Naive B cell (primary cell): ENCODE measurements around the gene DNAH6. TPM values are rescaled to one million over a fixed set of nuclear protein-coding genes. Genes with fewer than 3 reads are reported as not detected.
A peak's percentile ranks its signal among the peaks of the same experiment; 100 is the strongest.

Experiments
- ATAC-seq, 2 donors: fragments of 150-1000 bp; cut with Tn5 transposase; 2 replicates each; pipeline ENCODE4 v1.10.0; 2021; ENCODE audit warnings: low read depth in 2 of 2, mild to moderate bottlenecking in 2 of 2, moderate library complexity in 2 of 2
- DNase-seq: peaks from one replicate; pipeline ENCODE4 v3.0.0; 2022
- H3K27ac Mint-ChIP-seq, 6 donors: one replicate each; pipeline ENCODE4 v1.8.0; 2020 to 2022; ENCODE audit warnings: mild to moderate bottlenecking in 6 of 6, mixed read lengths in 6 of 6, moderate library complexity in 5 of 6, inconsistent platforms in 2 of 6
- H3K27me3 Mint-ChIP-seq, 3 donors: one replicate each; pipeline ENCODE4 v1.8.0; 2021 to 2022; ENCODE audit warnings: mixed read lengths in 3 of 3, mild to moderate bottlenecking in 1 of 3
- H3K36me3 Mint-ChIP-seq, 2 donors: one replicate each; pipeline ENCODE4 v1.8.0; 2020 to 2022; ENCODE audit warnings: mixed read lengths in 2 of 2, inconsistent platforms in 1 of 2, mild to moderate bottlenecking in 1 of 2
- H3K4me1 Mint-ChIP-seq, 3 donors: one replicate each; pipeline ENCODE4 v1.8.0; 2020 to 2022; ENCODE audit warnings: mixed read lengths in 3 of 3, inconsistent platforms in 1 of 3, mild to moderate bottlenecking in 1 of 3, moderate library complexity in 1 of 3
- H3K4me3 Mint-ChIP-seq, 8 donors: one replicate each; pipeline ENCODE4 v1.8.0; 2020 to 2022; ENCODE audit warnings: mild to moderate bottlenecking in 8 of 8, mixed read lengths in 8 of 8, moderate library complexity in 8 of 8, inconsistent platforms in 2 of 8
- H3K9me3 Mint-ChIP-seq, 7 donors: one replicate each; pipeline ENCODE4 v1.8.0; 2020 to 2022; ENCODE audit warnings: mixed read lengths in 7 of 7, mild to moderate bottlenecking in 5 of 7, inconsistent platforms in 2 of 7, moderate library complexity in 1 of 7
- polyA plus RNA-seq, 6 donors: library from polyadenylated mRNA; unstranded; fragments of 300-500 nt; fragmentation: Illumina TruSeq; gene quantifications; one replicate each; pipeline ENCODE4 v1.2.3, GENCODE V29; 2021; ENCODE audit warnings: low read depth in 6 of 6

The DNAH6 gene
- polyA plus RNA-seq, 6 donors from 2014 or later, result 0.23 to 0.69 (median 0.60) TPM; not detected in 2

GRCh38 chr2:84649058-84649457 lies 132.8 kb downstream of the DNAH6 start:
- ATAC-seq, result no peak
- no peak for DNase-seq
- Mint-ChIP-seq H3K4me1 (no peaks in the 10 kb centered on the region), H3K9me3 (peaks cover 0 to 4% (median 0%) of the 10 kb centered on the region in 7 donors), H3K4me3 (no peak overlapping the region), H3K27me3 (peaks cover 0 to 9% (median 9%) of the 10 kb centered on the region in 3 donors), H3K36me3 (no peaks in the 10 kb centered on the region), H3K27ac (no peak overlapping the region)

DNA sequence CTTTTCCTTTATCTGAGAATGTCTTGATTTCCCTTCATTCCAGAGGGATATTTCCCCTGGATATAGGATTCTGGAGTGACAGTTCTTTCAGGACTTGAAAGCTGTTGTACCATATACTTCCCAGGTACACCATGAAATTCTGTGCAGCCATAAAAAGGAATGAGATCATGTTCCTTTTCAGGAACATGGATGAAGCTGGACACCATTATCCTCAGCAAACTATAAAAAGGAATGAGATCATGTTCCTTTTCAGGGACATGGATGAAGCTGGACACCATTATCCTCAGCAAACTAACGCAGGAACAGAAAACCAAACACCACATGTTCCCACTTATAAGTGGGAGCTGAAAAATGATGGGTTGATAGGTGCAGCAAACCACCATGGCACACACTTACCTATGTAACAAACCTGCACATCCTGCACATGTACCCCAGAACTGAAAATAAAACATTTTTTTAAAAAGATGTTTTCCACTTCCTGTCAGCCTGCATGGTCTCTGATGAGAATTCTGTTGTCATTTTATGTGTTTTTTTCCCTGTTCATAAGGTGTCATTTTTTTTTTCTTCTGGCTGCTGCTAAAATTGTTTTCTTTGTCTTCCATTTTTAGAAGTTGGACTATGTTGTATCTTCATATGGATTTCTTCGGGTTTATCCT lies 133.3 kb downstream of the DNAH6 start:
- Mint-ChIP-seq H3K4me3 (no peak overlapping the region), H3K27me3 (peaks cover 0 to 8% (median 6%) of the 10 kb centered on the region in 3 donors), H3K9me3 (peaks cover 0 to 4% (median 0%) of the 10 kb centered on the region in 7 donors), H3K27ac (no peak overlapping the region), H3K36me3 (no peaks in the 10 kb centered on the region), H3K4me1 (no peaks in the 10 kb centered on the region)
- DNase-seq (no peak), ATAC-seq (no peak)

DNA sequence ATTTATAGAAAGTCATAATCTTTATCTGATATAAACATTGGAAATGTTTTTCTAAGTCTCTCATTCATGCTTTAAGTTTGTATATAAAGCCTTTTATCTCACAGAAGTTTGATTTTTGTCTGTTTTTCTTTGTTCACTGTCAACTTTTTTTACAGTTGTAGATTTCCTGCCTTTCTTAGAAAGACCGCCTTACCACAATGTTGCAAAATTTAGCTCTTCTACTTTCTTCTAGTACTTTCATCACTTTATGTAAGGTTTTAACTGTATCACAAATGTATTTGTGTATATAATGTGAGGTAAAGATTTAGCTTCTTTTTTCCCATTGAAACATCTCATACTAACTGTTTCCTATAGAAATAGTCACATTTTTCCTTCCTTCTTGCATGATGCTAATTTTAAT lies 136.1 kb downstream of the DNAH6 start:
- Mint-ChIP-seq H3K4me3 (no peak overlapping the region), H3K36me3 (no peaks in the 10 kb centered on the region), H3K4me1 (no peaks in the 10 kb centered on the region), H3K9me3 (no peaks in the 10 kb centered on the region), H3K27me3 (peaks cover 0 to 16% (median 12%) of the 10 kb centered on the region in 3 donors), H3K27ac (no peak overlapping the region)
- ATAC-seq (no peak), DNase-seq (no peak)

DNA sequence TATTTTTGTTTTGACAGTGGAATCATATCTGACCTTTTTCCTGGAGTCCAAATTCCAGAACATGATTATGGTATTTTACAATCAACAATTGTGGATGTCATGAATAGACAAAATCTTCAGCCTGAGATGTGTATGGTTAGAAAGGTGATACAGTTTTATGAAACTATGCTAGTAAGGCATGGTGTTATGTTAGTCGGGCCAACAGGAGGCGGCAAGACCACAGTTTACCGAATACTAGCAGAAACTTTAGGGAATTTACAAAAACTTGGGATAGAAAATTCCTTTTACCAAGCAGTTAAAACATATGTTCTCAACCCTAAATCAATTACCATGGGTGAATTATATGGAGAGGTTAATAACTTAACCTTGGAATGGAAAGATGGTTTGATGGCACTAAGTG lies 137.0 kb downstream of the DNAH6 start:
- peaks cover 0 to 16% (median 12%) of the 10 kb centered on the region in 3 donors for H3K27me3 Mint-ChIP-seq

DNA sequence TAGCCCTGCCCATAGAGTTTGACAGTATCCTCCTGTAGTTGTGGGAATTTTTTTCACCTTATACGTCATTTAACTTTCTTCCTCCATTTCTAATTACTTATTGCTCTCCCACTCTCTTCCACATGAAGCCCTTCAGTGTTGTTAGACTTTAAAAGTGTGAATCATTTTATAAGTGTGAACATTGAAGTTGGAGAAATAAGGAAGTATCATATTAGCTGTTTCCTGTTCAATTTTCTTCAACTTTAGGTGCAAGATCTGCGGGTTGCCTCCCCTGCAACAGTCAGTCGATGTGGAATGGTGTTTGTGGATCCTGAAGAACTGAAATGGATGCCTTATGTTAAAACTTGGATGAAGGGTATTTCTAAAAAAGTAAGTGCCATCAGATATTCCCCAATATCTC lies 138.1 kb downstream of the DNAH6 start:
- no peaks in the 10 kb centered on the region for H3K36me3 Mint-ChIP-seq
- H3K27me3 Mint-ChIP-seq, result peaks cover 0 to 16% (median 12%) of the 10 kb centered on the region in 3 donors
- no peak overlapping the region for H3K4me3 Mint-ChIP-seq
- no peaks in the 10 kb centered on the region for H3K4me1 Mint-ChIP-seq
- ATAC-seq, result no peak
- no peak for DNase-seq
- H3K27ac Mint-ChIP-seq, result no peak overlapping the region
- H3K9me3 Mint-ChIP-seq, result no peaks in the 10 kb centered on the region

More for the DNA sequence above, 137.0 kb downstream of the DNAH6 start:
- Mint-ChIP-seq H3K4me1 (no peaks in the 10 kb centered on the region), H3K4me3 (no peak overlapping the region), H3K9me3 (no peaks in the 10 kb centered on the region), H3K27ac (no peak overlapping the region), H3K36me3 (no peaks in the 10 kb centered on the region)
- ATAC-seq, result no peak
- DNase-seq, result no peak

DNA sequence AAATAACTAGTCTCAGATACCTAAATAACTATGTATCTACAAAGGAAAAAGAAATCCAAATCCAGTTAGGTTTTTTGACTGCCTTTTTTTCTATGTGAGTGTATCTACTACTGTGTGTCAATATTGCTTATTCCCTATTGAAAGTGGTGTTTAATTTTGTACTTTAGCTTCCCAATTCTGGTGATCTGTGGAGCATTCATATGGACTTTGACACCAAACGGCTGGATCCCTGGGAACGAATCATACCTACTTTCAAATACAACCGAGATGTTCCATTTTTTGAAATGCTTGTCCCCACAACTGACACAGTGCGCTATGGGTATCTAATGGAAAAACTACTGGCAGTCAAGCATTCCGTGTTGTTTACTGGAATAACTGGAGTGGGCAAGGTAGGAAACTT lies 152.8 kb downstream of the DNAH6 start:
- no peaks in the 10 kb centered on the region for H3K4me1 Mint-ChIP-seq
- H3K9me3 Mint-ChIP-seq, result peaks cover 0 to 6% (median 0%) of the 10 kb centered on the region in 7 donors
- no peaks in the 10 kb centered on the region for H3K36me3 Mint-ChIP-seq

DNA sequence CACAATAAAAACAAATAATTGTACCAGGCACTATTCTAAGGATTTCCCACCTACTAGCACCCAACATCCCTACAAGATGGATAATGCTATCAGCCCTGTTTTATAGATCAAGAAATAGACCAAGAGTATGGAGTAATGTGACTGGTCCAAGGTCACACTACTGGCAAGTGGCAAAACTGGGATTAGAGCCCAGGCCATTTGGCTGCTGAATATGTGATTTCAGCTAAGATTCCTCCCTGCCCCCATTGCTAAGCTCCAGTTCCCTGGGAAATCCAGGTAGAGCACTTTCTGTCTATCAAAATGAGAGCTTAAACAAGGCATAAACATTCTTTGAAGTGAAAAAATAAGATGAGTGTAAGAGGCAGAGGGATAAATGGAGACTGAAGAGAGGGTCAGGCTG lies 157.8 kb downstream of the DNAH6 start:
- Mint-ChIP-seq H3K27me3 (peaks cover 0 to 20% (median 0%) of the 10 kb centered on the region in 3 donors), H3K4me1 (no peaks in the 10 kb centered on the region)

More for the DNA sequence above, 152.8 kb downstream of the DNAH6 start:
- peak overlapping the region in 1 of 6 donors; percentile 3 for H3K27ac Mint-ChIP-seq
- no peak overlapping the region for H3K4me3 Mint-ChIP-seq
- no peak for DNase-seq
- peaks cover 0 to 13% (median 12%) of the 10 kb centered on the region in 3 donors for H3K27me3 Mint-ChIP-seq
- no peak for ATAC-seq

DNA sequence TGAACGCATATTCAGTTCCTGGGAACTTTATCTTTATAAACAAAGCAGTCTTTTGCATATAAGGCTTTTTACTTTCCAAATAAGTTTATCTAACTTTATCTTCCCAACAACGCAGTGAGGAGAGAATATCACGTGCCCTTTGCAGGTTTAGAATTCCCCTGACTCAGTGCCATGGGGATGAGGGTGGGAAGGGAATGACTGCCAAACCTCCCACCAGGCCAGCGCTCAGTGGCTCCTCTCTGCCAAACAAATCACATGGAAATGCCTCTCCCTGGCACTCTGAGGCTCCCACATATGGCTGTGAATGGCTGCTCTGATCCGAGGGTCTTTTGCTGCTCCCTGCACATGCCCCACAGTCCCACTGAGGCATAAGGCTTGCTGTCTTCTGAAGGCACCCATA lies 158.3 kb downstream of the DNAH6 start:
- DNase-seq (no peak), ATAC-seq (no peak)
- no peak overlapping the region for H3K4me3 Mint-ChIP-seq
- no peaks in the 10 kb centered on the region for H3K9me3 Mint-ChIP-seq
- H3K27ac Mint-ChIP-seq, result no peak overlapping the region
- no peaks in the 10 kb centered on the region for H3K36me3 Mint-ChIP-seq
- no peaks in the 10 kb centered on the region for H3K4me1 Mint-ChIP-seq
- H3K27me3 Mint-ChIP-seq, result peaks cover 0 to 20% (median 0%) of the 10 kb centered on the region in 3 donors

More for the DNA sequence above, 157.8 kb downstream of the DNAH6 start:
- Mint-ChIP-seq H3K27ac (no peak overlapping the region), H3K9me3 (no peaks in the 10 kb centered on the region), H3K36me3 (no peaks in the 10 kb centered on the region), H3K4me3 (no peak overlapping the region)
- ATAC-seq, result no peak
- DNase-seq, result no peak

DNA sequence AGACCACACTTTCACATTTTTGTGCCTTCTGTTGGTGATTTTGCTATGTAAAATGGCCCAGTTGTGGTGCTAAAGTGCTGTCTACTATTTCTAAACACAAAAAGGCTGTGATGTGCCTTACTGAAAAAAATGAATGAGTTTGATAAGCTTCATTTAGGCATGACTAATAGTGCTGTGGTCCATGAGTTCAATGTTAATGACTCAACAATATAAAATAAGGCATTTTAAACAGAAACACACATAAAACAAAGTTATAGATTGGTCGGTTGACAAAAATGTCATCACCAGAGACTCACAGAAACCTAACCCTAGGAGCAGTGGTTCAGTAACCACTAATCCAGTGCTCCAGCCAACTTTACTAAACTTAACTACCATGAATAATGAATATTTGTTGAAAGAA lies 160.0 kb downstream of the DNAH6 start:
- no peaks in the 10 kb centered on the region for H3K4me1 Mint-ChIP-seq
- H3K27ac Mint-ChIP-seq, result no peak overlapping the region
- ATAC-seq (no peak), DNase-seq (no peak)
- H3K4me3 Mint-ChIP-seq, result no peak overlapping the region
- H3K9me3 Mint-ChIP-seq, result no peaks in the 10 kb centered on the region
- H3K27me3 Mint-ChIP-seq, result peaks cover 0 to 20% (median 0%) of the 10 kb centered on the region in 3 donors
- no peaks in the 10 kb centered on the region for H3K36me3 Mint-ChIP-seq

GRCh38 chr2:84678214-84678613 lies 161.9 kb downstream of the DNAH6 start:
- Mint-ChIP-seq H3K27ac (no peak overlapping the region), H3K4me3 (no peak overlapping the region), H3K4me1 (no peaks in the 10 kb centered on the region), H3K36me3 (no peaks in the 10 kb centered on the region), H3K9me3 (no peaks in the 10 kb centered on the region), H3K27me3 (peaks cover 0 to 19% (median 6%) of the 10 kb centered on the region in 3 donors)
- no peak for DNase-seq
- ATAC-seq, result no peak

DNA sequence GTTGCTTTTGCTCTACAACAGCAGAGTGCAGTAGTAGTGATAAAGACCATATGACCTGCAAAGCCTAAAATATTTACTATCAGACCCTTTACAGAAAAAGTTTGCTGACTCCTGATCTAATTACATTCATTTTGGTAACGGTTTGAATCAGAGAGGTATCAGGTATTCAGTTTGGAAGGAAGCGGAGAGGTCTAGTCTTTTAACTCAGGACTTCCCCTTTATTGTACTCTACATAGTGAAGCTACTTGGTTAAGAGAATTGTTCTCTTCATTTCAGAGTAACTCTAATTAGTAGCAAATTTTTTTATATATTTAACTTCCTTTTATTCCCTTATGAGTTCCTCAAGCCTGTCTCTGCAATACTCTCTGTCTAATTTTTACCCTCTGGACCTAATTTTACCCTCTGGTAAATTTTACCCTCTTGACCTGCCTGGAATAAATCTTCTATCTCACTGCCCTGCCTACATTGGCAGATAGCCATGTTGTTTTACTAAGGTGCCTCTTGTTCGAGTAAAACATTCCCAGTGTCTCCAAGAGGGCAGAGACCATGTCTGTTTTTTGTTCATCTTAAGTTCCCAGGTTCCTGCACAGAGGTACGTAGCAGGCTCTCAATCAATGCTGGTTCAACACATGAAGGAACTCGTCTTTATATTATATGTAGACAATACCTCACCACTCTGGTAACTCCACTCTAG lies 170.6 kb downstream of the DNAH6 start:
- ATAC-seq (no peak), DNase-seq (no peak)
- Mint-ChIP-seq H3K9me3 (no peaks in the 10 kb centered on the region), H3K36me3 (no peaks in the 10 kb centered on the region), H3K4me1 (no peaks in the 10 kb centered on the region), H3K27me3 (peaks cover 0 to 9% (median 6%) of the 10 kb centered on the region in 3 donors), H3K4me3 (no peak overlapping the region), H3K27ac (peak overlapping the region in 1 of 6 donors; percentile 13)

- H3K36me3 Mint-ChIP-seq, result no peaks in the 10 kb centered on the region
- no peak for ATAC-seq
- no peaks in the 10 kb centered on the region for H3K9me3 Mint-ChIP-seq
- no peak overlapping the region for H3K27ac Mint-ChIP-seq
- peaks cover 0 to 7% (median 5%) of the 10 kb centered on the region in 3 donors for H3K27me3 Mint-ChIP-seq
- DNase-seq, result no peak
- no peaks in the 10 kb centered on the region for H3K4me1 Mint-ChIP-seq
- no peak overlapping the region for H3K4me3 Mint-ChIP-seq
Observed at GRCh38 chr2:84687498-84688149, 171.3 kb downstream of the DNAH6 start.

GRCh38 chr2:84690225-84690624 lies 173.9 kb downstream of the DNAH6 start:
- DNase-seq (no peak), ATAC-seq (no peak)
- Mint-ChIP-seq H3K36me3 (no peaks in the 10 kb centered on the region), H3K4me3 (no peak overlapping the region), H3K4me1 (peaks cover 5 to 8% (median 8%) of the 10 kb centered on the region in 3 donors), H3K27ac (peak overlapping the region in 1 of 6 donors; percentile 54), H3K9me3 (no peaks in the 10 kb centered on the region), H3K27me3 (peaks cover 0 to 19% (median 0%) of the 10 kb centered on the region in 3 donors)
